ENCODE results near the gene MISP3. TPM values are rescaled to one million over a fixed set of nuclear protein-coding genes. Genes with fewer than 3 reads are reported as not detected.

The MISP3 gene
- total and polyA plus RNA-seq, 2 experiments from 2014 or later, result 1.9 to 2.4 TPM

DNA sequence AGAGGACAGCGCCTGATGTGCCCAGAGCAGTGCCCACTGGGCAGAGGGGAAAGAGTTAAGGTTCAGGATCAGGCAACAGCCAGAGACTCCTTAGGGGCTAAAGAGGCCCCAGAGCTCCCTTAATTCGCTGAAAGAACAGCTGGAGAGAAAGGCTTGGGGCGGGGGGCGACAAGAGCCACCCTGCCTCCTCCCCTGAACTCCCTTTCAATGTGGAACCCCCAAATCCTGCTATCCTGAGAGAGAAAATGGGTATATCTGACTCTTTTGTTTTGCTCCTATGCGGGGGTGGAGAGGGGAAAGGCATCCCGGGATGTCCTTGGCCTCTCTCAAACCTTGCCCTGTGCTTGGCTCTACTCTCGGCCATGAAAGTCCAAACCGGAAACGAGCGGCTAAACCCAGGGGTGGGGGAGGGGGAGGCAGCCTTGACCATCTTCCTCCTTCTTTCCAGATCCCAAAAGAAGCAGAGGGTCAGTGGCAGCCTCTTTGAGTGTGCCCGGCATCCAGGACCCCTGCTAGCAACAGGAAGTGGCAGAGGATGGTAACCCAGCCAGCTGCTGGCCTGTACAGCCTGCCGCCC, 40.3 kb downstream of the MISP3 start:
- Histone ChIP-seq H4K20me1 (replicated peaks; ENCODE audit: insufficient read depth) (peaks cover 11% of the 10 kb centered on the region), H3K27me3 (ENCODE audit: insufficient read depth) (no peaks in the 10 kb centered on the region), H3K4me2 (peak overlapping the region; percentile 68), H3K79me2 (replicated peaks; ENCODE audit: insufficient read depth) (peaks cover 17% of the 10 kb centered on the region), H3K36me3 (ENCODE audit: insufficient read depth) (no peaks in the 10 kb centered on the region), H3K27ac (ENCODE audit: low read depth) (peak overlapping the region; percentile 63; the same call in 1 of the 2 replicates), H3K9me2 (ENCODE audit: insufficient read depth) (no peaks in the 10 kb centered on the region), H3K4me1 (ENCODE audit: insufficient read depth) (peaks cover 42% of the 10 kb centered on the region), H3K4me3 (0 out of 2 replicates have a peak overlapping the region, but pooled peaks have one; percentile 30), H3F3A (replicated peaks; ENCODE audit: low read depth) (peaks cover 15% of the 10 kb centered on the region), H2AFZ (no peak overlapping the region)
- no peak for TF ChIP-seq ZNF114 (CRISPR knock-in tag; IDR thresholded peaks at IDR 0.05)
- TF ChIP-seq, protein P1, sequence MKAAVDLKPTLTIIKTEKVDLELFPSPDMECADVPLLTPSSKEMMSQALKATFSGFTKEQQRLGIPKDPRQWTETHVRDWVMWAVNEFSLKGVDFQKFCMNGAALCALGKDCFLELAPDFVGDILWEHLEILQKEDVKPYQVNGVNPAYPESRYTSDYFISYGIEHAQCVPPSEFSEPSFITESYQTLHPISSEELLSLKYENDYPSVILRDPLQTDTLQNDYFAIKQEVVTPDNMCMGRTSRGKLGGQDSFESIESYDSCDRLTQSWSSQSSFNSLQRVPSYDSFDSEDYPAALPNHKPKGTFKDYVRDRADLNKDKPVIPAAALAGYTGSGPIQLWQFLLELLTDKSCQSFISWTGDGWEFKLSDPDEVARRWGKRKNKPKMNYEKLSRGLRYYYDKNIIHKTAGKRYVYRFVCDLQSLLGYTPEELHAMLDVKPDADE (IDR thresholded peaks at IDR 0.05), result no peak
- TF ChIP-seq EZH2 (IDR thresholded peaks at IDR 0.05; ENCODE audit: low read depth, unreplicated experiment), result no peak
- peaks cover 36% of the 10 kb centered on the region for H3K4me1 Mint-ChIP-seq
- H3K36me3 Mint-ChIP-seq (ENCODE audit: low read depth), result no peaks in the 10 kb centered on the region
- DNase-seq (ENCODE audit: low spot score) (peak; percentile 57), ATAC-seq (no peak)
- peak overlapping the region; percentile 42; the same call in 1 of the 3 replicates for H3K4me3 Mint-ChIP-seq
- H3K9me3 Mint-ChIP-seq, result no peaks in the 10 kb centered on the region; the same call in 2 of the 3 replicates
- 0 out of 2 replicates have a peak overlapping the region, but pooled peaks have one; percentile 44 for H3K27ac Mint-ChIP-seq
- peaks cover 5% of the 10 kb centered on the region for H3K27me3 Mint-ChIP-seq (ENCODE audit: insufficient read depth, low read depth, poor library complexity)

- peaks cover 46% of the 10 kb centered on the region for H3K4me1 ChIP-seq (ENCODE audit: insufficient read depth)
- TF ChIP-seq STAT1 (IDR thresholded peaks at IDR 0.05; ENCODE audit: unreplicated experiment) (no peak), CTCF (conservative IDR thresholded peaks at IDR 0.05; ENCODE audit: low read depth in 2 of 2) (peak; percentile 66 to 70), JUNB (IDR thresholded peaks at IDR 0.05; ENCODE audit: unreplicated experiment) (no peak), ZNF331 (CRISPR knock-in tag; IDR thresholded peaks at IDR 0.05; ENCODE audit: low read depth) (no peak), POLR2AphosphoS5 (IDR thresholded peaks at IDR 0.05; ENCODE audit: low read depth) (no peak)
- peaks cover 9% of the 10 kb centered on the region for H3K27me3 Mint-ChIP-seq (ENCODE audit: insufficient read depth, low read depth, poor library complexity)
- no peak overlapping the region for H3K4me3 Mint-ChIP-seq
- H4K20me1 ChIP-seq (replicated peaks; ENCODE audit: insufficient read depth), result peaks cover 11% of the 10 kb centered on the region
- no peak overlapping the region for H3K4me3 ChIP-seq
- no peaks in the 10 kb centered on the region for H3K9me2 ChIP-seq (ENCODE audit: insufficient read depth)
- peaks cover 17% of the 10 kb centered on the region for H3K79me2 ChIP-seq (replicated peaks; ENCODE audit: insufficient read depth)
- no peaks in the 10 kb centered on the region; the same call in 2 of the 3 replicates for H3K36me3 Mint-ChIP-seq (ENCODE audit: low read depth)
- peaks cover 21% of the 10 kb centered on the region for H3F3A ChIP-seq (replicated peaks; ENCODE audit: low read depth)
- H3K27ac Mint-ChIP-seq, result no peak overlapping the region
- H3K9me3 Mint-ChIP-seq, result no peaks in the 10 kb centered on the region; the same call in 2 of the 3 replicates
- peak overlapping the region; percentile 68 for H3K4me2 ChIP-seq
- peak; percentile 57 for DNase-seq (ENCODE audit: low spot score)
- H3K4me1 Mint-ChIP-seq, result peaks cover 41% of the 10 kb centered on the region
- H3K36me3 ChIP-seq (ENCODE audit: insufficient read depth), result no peaks in the 10 kb centered on the region
- H3K27me3 ChIP-seq (ENCODE audit: insufficient read depth), result no peaks in the 10 kb centered on the region
- H3K27ac ChIP-seq (ENCODE audit: low read depth), result no peak overlapping the region
- no peak for ATAC-seq
- no peak overlapping the region for H2AFZ ChIP-seq
Observed at GRCh38 chr19:14113762-14114414, 41.3 kb downstream of the MISP3 start.

Data from GM23338 (cell line).